Peyer's patch (tissue), 4 donors: ENCODE data around the gene SULT1A2. TPM values are rescaled to one million over a fixed set of nuclear protein-coding genes. Genes with fewer than 3 reads are reported as not detected.

Source experiments
- DNase-seq, 3 donors: peaks; one replicate each; pipeline ENCODE4 v3.0.0-alpha.2; 2017 to 2019
- H3K27ac ChIP-seq, 4 donors: fragments of 200-600 bp; sonication (generic); one replicate each; pipeline ENCODE4 v1.5.1; 2016 to 2019
- H3K27me3 ChIP-seq, 2 donors: fragments of 200-600 bp; sonication (generic); one replicate each; pipeline ENCODE4 v1.5.1; 2019
- H3K36me3 ChIP-seq, 3 donors: fragments of 200-600 bp; sonication (generic); one replicate each; pipeline ENCODE4 v1.5.1; 2016 to 2019
- H3K4me1 ChIP-seq, 4 donors: fragments of 200-600 bp; sonication (generic); one replicate each; pipeline ENCODE4 v1.5.1; 2016 to 2019
- H3K4me3 ChIP-seq, 4 donors: fragments of 200-600 bp; sonication (generic); 1 replicate in 3 of 4; 2 replicates in 1 of 4; pipeline ENCODE4 v1.5.1; 2016 to 2019; ENCODE audit warnings: mild to moderate bottlenecking in 1 of 4
- H3K9me3 ChIP-seq, 4 donors: fragments of 200-600 bp; sonication (generic); one replicate each; pipeline ENCODE4 v1.5.1; 2016 to 2019; ENCODE audit warnings: mild to moderate bottlenecking in 1 of 4
- CTCF ChIP-seq, 6 experiments: fragments of 450-650 bp in 4 of 6; fragments of 200-600 bp in 2 of 6; sonication (generic) in 1 of 6; IDR thresholded peaks; one replicate each; pipeline ENCODE4 v1.5.1; 2017 to 2019; ENCODE audit warnings: antibody characterized with exemption in 6 of 6, mild to moderate bottlenecking in 3 of 6, moderate library complexity in 1 of 6
- POLR2A ChIP-seq, 2 donors: fragments of 450-650 bp; IDR thresholded peaks; one replicate each; pipeline ENCODE4 v1.5.1; 2017; ENCODE audit warnings: antibody characterized with exemption in 2 of 2, mild to moderate bottlenecking in 2 of 2, moderate library complexity in 2 of 2
- total RNA-seq, 4 donors: library from RNA; depleted of rRNA; stranded (reverse); fragments of >200 nt; gene quantifications; one replicate each; pipeline ENCODE4 v1.1.0, GENCODE V29; 2016

SULT1A2 gene
- total RNA-seq, 4 donors from 2014 or later: 26.4 to 241 (median 178) TPM

GRCh38 chr16:28585674-28586073, 11.2 kb downstream of the SULT1A2 start:
- H3K27ac ChIP-seq: peak overlapping the region in 1 of 4 donors; percentile 50
- peak in 1 of 3 donors; percentile 70 for DNase-seq
- H3K4me1 ChIP-seq: no peaks in the 10 kb centered on the region
- no peaks in the 10 kb centered on the region for H3K9me3 ChIP-seq
- TF ChIP-seq CTCF (IDR thresholded peaks at IDR 0.05) (no peak), POLR2A (IDR thresholded peaks at IDR 0.05) (no peak)
- H3K4me3 ChIP-seq: no peak overlapping the region
- peaks cover 0 to 91% (median 0%) of the 10 kb centered on the region in 3 donors for H3K36me3 ChIP-seq
- H3K27me3 ChIP-seq: no peaks in the 10 kb centered on the region

- TF ChIP-seq POLR2A (IDR thresholded peaks at IDR 0.05) (no peak), CTCF (IDR thresholded peaks at IDR 0.05) (no peak)
- no peaks in the 10 kb centered on the region for H3K4me1 ChIP-seq
These were observed 16.0 kb downstream of the SULT1A2 start for GRCh38 chr16:28580726-28581315.

GRCh38 chr16:28575446-28576109, 21.3 kb downstream of the SULT1A2 start:
- TF ChIP-seq POLR2A (IDR thresholded peaks at IDR 0.05) (no peak), CTCF (IDR thresholded peaks at IDR 0.05) (no peak)
- H3K4me1 ChIP-seq: peaks cover 0 to 18% (median 0%) of the 10 kb centered on the region in 4 donors
- H3K36me3 ChIP-seq: peaks cover 0 to 5% (median 0%) of the 10 kb centered on the region in 3 donors
- no peak for DNase-seq
- H3K27me3 ChIP-seq: no peaks in the 10 kb centered on the region
- H3K27ac ChIP-seq: no peak overlapping the region
- H3K9me3 ChIP-seq: no peaks in the 10 kb centered on the region
- H3K4me3 ChIP-seq: no peak overlapping the region

More at GRCh38 chr16:28580726-28581315, 16.0 kb downstream of the SULT1A2 start:
- H3K27ac ChIP-seq: no peak overlapping the region
- H3K27me3 ChIP-seq: no peaks in the 10 kb centered on the region
- H3K4me3 ChIP-seq: no peak overlapping the region
- H3K9me3 ChIP-seq: no peaks in the 10 kb centered on the region
- no peak for DNase-seq
- H3K36me3 ChIP-seq: peaks cover 0 to 54% (median 0%) of the 10 kb centered on the region in 3 donors

- DNase-seq: no peak
- TF ChIP-seq CTCF (IDR thresholded peaks at IDR 0.05) (no peak), POLR2A (IDR thresholded peaks at IDR 0.05) (no peak)
- Histone ChIP-seq H3K36me3 (no peaks in the 10 kb centered on the region), H3K9me3 (no peaks in the 10 kb centered on the region), H3K27ac (no peak overlapping the region), H3K4me1 (peaks cover 0 to 18% (median 0%) of the 10 kb centered on the region in 4 donors), H3K4me3 (no peak overlapping the region), H3K27me3 (no peaks in the 10 kb centered on the region)
These were observed 21.9 kb downstream of the SULT1A2 start for GRCh38 chr16:28574925-28575324.

- H3K27ac ChIP-seq: no peak overlapping the region
- H3K27me3 ChIP-seq: no peaks in the 10 kb centered on the region
- no peaks in the 10 kb centered on the region for H3K36me3 ChIP-seq
- no peak for DNase-seq
- H3K4me1 ChIP-seq: peaks cover 0 to 18% (median 0%) of the 10 kb centered on the region in 4 donors
- TF ChIP-seq CTCF (IDR thresholded peaks at IDR 0.05) (no peak), POLR2A (IDR thresholded peaks at IDR 0.05) (no peak)
- no peak overlapping the region for H3K4me3 ChIP-seq
- H3K9me3 ChIP-seq: no peaks in the 10 kb centered on the region
These were observed 22.8 kb downstream of the SULT1A2 start for GRCh38 chr16:28573738-28574718.
